ENCODE data around the gene UBR1. TPM values are rescaled to one million over a fixed set of nuclear protein-coding genes. Genes with fewer than 3 reads are reported as not detected.
"Not testable (repeated sequence)": the region's sequence is repeated elsewhere in the genome, so short reads cannot be mapped to it uniquely, and the experiment has no call there.

The UBR1 gene
- total and polyA plus RNA-seq, 2 experiments from 2014 or later: 17.2 to 19.6 TPM

DNA sequence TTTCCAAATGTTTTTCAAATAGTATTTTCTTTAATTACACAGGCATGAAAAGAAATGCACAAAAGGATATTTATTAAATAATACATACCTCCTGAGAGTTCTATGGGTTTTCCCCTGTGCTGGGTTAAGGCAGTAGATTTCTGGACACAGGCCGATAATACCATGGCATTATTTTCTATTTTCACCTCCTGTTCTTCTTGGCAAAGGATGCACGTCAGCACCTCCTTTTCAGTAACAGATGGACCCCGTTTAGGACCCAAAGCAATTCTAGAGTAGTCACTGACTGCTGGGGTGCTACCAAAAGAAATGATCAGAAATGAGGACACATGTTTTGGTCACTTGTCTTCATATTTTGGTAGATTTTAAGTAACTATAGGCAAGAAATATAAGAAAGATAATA is 98.8 kb downstream of the UBR1 start (continued):
- TF ChIP-seq ZNF462 (CRISPR knock-in tag; IDR thresholded peaks at IDR 0.05): no peak

GRCh38 chr15:43004886-43005595 is 100.8 kb downstream of the UBR1 start:
- H3K4me1 ChIP-seq (ENCODE audit: insufficient read depth); ATAC-seq; H3K4me2 ChIP-seq; H3K27ac Mint-ChIP-seq; H3K4me3 ChIP-seq; H2AFZ ChIP-seq; H3K27ac ChIP-seq (ENCODE audit: low read depth); H3K27me3 ChIP-seq (ENCODE audit: insufficient read depth); H3K27me3 Mint-ChIP-seq (ENCODE audit: insufficient read depth, low read depth, poor library complexity); H4K20me1 ChIP-seq (replicated peaks; ENCODE audit: insufficient read depth); H3K4me3 Mint-ChIP-seq; H3K9me2 ChIP-seq (ENCODE audit: insufficient read depth); H3K4me1 Mint-ChIP-seq; H3F3A ChIP-seq (replicated peaks; ENCODE audit: low read depth); H3K79me2 ChIP-seq (replicated peaks; ENCODE audit: insufficient read depth); DNase-seq (ENCODE audit: low spot score): not testable (repeated sequence)
- H3K36me3 ChIP-seq (ENCODE audit: insufficient read depth): peaks cover 26% of the 10 kb centered on the region
- Mint-ChIP-seq H3K36me3 (ENCODE audit: low read depth) (peaks cover 68% of the 10 kb centered on the region), H3K9me3 (peaks cover 30% of the 10 kb centered on the region)

DNA sequence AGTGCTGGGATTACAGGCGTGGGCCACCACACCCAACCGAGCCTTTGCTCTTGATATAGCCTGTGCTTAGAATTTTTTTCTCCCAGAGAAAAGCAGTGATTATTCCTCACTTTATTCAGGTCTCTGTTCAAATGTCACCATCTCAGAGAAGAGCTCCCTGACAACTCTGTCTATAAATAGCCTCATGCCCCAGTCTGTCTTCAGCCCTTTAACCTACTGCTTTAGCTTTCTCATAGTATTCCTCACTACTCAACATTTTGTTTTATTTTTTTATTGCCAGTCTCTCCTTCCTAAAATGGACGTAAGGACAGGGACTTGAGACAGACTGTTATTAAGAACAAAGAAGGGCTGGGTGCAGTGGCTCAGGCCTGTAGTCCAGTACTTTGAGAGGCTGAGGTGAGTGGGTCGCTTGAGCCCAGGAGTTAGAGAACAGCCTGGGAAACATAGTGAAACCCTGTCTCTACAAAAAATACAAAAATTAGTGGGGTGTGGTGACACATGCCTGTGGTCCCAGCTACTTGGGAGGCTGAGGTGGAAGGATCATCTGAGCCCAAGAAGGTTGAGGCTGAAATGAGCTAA is 106.5 kb downstream of the UBR1 start:
- Histone ChIP-seq H3K9me2 (ENCODE audit: insufficient read depth) (no peaks in the 10 kb centered on the region), H3K4me3 (no peak overlapping the region), H3K36me3 (ENCODE audit: insufficient read depth) (peaks cover 13% of the 10 kb centered on the region; the same call in 1 of the 2 replicates), H3K79me2 (replicated peaks; ENCODE audit: insufficient read depth) (no peaks in the 10 kb centered on the region), H3K27ac (ENCODE audit: low read depth) (no peak overlapping the region), H4K20me1 (replicated peaks; ENCODE audit: insufficient read depth) (no peaks in the 10 kb centered on the region), H2AFZ (no peak overlapping the region), H3K27me3 (ENCODE audit: insufficient read depth) (no peaks in the 10 kb centered on the region), H3F3A (replicated peaks; ENCODE audit: low read depth) (no peaks in the 10 kb centered on the region), H3K4me1 (ENCODE audit: insufficient read depth) (no peaks in the 10 kb centered on the region), H3K4me2 (no peak overlapping the region)
- Mint-ChIP-seq H3K4me3 (no peak overlapping the region), H3K36me3 (ENCODE audit: low read depth) (peaks cover 36% of the 10 kb centered on the region), H3K27ac (no peak overlapping the region), H3K9me3 (peaks cover 7% of the 10 kb centered on the region; the same call in 2 of the 3 replicates), H3K27me3 (ENCODE audit: insufficient read depth, low read depth, poor library complexity) (peaks cover 2% of the 10 kb centered on the region), H3K4me1 (0 out of 3 replicates have a peak, but pooled peaks cover 2% of the 10 kb centered on the region)
- ATAC-seq (no peak), DNase-seq (ENCODE audit: low spot score) (no peak)
- TF ChIP-seq ZNF462 (CRISPR knock-in tag; IDR thresholded peaks at IDR 0.05) (no peak), EZH2 (IDR thresholded peaks at IDR 0.05; ENCODE audit: low read depth, unreplicated experiment) (no peak)
